ENCODE results near the gene KCNMA1. TPM values are rescaled to one million over a fixed set of nuclear protein-coding genes. Genes with fewer than 3 reads are reported as not detected.

Gene KCNMA1
- total RNA-seq, 3 donors from 2014 or later = 13.6 to 37.8 (median 15.1) TPM

DNA sequence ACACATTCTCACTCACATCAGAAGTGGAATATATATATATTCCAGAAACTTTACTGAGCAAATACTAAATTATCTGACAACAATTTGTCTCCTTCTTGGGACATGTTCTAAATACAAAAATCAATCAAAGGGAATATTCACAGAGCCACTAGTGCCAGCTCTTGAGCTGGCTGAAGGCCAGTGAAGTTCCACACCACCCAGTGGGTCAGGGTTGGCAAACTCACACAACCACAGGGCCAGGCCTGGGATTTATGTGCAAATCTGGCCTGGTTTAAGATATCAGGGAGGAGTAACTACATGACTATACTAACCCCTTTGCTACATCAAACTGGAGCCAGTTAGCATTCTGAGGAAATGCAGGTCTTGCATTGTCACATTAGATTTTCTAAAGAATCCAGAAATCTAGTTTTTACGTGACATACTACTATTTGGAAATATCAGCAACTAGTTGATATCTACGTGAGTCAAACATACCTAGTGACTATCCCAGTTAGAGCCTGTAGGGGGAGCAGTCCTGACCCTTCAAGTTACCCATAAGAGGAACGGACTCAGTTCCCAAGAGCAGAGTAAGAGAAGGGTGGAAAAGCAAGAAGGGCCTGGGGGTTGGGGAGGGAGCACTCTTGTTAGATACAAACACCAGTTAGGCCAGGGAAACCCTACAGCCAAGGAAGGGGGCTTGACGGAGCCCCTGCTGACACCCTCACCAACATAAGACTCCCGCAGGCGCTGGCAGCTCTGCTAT is 600.4 kb downstream of the KCNMA1 start:
- intact Hi-C loops (cut with DNase I; ENCODE audit: low total_unique reads) = no loop called here
- Histone ChIP-seq H3K36me3 (no peaks in the 10 kb centered on the region), H3K4me3 (no peak overlapping the region), H3K27me3 (no peaks in the 10 kb centered on the region), H3K9me3 (no peaks in the 10 kb centered on the region), H3K27ac (no peak overlapping the region), H3K4me1 (no peaks in the 10 kb centered on the region)
- no peak for TF ChIP-seq POLR2A (IDR thresholded peaks at IDR 0.05)
- no peak for TF ChIP-seq POLR2AphosphoS5 (IDR thresholded peaks at IDR 0.05)
- TF ChIP-seq, protein P1, sequence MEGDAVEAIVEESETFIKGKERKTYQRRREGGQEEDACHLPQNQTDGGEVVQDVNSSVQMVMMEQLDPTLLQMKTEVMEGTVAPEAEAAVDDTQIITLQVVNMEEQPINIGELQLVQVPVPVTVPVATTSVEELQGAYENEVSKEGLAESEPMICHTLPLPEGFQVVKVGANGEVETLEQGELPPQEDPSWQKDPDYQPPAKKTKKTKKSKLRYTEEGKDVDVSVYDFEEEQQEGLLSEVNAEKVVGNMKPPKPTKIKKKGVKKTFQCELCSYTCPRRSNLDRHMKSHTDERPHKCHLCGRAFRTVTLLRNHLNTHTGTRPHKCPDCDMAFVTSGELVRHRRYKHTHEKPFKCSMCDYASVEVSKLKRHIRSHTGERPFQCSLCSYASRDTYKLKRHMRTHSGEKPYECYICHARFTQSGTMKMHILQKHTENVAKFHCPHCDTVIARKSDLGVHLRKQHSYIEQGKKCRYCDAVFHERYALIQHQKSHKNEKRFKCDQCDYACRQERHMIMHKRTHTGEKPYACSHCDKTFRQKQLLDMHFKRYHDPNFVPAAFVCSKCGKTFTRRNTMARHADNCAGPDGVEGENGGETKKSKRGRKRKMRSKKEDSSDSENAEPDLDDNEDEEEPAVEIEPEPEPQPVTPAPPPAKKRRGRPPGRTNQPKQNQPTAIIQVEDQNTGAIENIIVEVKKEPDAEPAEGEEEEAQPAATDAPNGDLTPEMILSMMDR (IDR thresholded peaks at IDR 0.05) = no peak
- no peak for DNase-seq (ENCODE audit: low spot score in 2 of 2)

DNA sequence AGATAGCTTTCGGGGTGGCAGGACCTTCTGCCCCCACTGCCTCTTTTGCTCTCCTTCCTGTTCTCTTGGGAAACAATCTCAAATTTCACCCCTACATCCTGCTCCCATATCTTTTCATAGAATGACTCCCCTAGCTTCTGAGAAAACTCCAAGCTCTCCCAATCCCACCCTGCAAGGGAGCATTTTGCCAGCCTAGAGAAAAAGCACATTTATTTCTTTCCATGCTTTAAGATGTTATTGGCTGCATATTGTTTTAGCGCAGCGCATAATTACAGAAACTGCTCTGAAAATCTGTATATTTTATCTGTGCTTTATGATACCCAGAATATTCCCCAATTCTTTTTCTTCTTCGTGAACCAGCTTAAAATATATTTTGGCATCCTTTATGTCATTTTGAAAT is 601.3 kb downstream of the KCNMA1 start:
- H3K4me3 ChIP-seq = no peak overlapping the region
- TF ChIP-seq, protein P1 (IDR thresholded peaks at IDR 0.05) = no peak
- TF ChIP-seq POLR2A (IDR thresholded peaks at IDR 0.05) = no peak
- TF ChIP-seq POLR2AphosphoS5 (IDR thresholded peaks at IDR 0.05) = no peak
- no peaks in the 10 kb centered on the region for H3K9me3 ChIP-seq
- H3K36me3 ChIP-seq = no peaks in the 10 kb centered on the region
- intact Hi-C loops (cut with DNase I; ENCODE audit: low total_unique reads) = no loop called here
- DNase-seq (ENCODE audit: low spot score in 2 of 2) = no peak
- no peak overlapping the region for H3K27ac ChIP-seq
- H3K27me3 ChIP-seq = no peaks in the 10 kb centered on the region
- H3K4me1 ChIP-seq = no peaks in the 10 kb centered on the region

DNA sequence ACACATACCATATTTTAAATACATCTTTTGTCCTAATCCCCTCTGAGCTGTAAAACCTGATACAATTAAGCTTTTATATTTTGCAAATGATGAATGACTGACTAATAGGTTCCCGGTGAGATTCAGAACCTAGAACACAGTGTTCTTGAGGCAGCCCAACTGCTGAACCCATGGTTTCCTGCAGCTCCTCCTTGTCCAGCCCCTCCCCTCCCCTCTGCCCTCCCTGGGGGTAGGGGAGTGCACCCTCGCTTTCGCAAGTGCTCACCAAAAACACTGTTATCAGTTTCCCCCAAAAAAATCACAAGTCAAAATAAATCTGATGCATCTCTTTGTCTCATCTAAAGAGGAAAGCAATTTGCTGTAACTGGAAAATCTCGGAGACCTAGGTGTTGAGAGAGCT is 602.8 kb downstream of the KCNMA1 start:
- intact Hi-C loops (cut with DNase I; ENCODE audit: low total_unique reads) = no loop called here
- Histone ChIP-seq H3K27ac (no peak overlapping the region), H3K36me3 (no peaks in the 10 kb centered on the region), H3K9me3 (no peaks in the 10 kb centered on the region), H3K4me3 (no peak overlapping the region), H3K27me3 (no peaks in the 10 kb centered on the region), H3K4me1 (no peaks in the 10 kb centered on the region)
- no peak for DNase-seq (ENCODE audit: low spot score in 2 of 2)
- TF ChIP-seq POLR2A (IDR thresholded peaks at IDR 0.05) = no peak
- TF ChIP-seq POLR2AphosphoS5 (IDR thresholded peaks at IDR 0.05) = no peak
- TF ChIP-seq, protein P1 (IDR thresholded peaks at IDR 0.05) = no peak

DNA sequence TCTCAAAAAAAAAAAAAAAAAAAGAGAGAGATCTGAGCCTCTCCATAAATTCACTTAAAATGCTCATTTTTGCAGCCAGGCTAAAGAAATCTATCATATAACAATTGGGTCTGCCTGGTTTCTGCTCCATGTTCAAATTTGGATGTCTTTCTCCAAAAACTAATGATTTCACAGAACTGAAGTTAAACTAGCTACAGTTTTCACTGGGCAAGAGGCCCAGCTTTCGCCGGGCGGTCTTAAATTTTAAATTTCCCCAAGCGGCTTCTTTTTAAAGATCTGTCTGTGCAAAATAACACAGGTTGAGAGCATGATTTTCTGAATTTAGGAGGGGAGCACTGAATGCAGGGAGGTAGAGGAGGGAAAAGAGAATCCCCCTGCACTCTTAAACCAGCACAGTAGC is 603.4 kb downstream of the KCNMA1 start:
- Histone ChIP-seq H3K4me3 (no peak overlapping the region), H3K27me3 (no peaks in the 10 kb centered on the region), H3K4me1 (no peaks in the 10 kb centered on the region), H3K27ac (no peak overlapping the region), H3K9me3 (no peaks in the 10 kb centered on the region), H3K36me3 (no peaks in the 10 kb centered on the region)
- DNase-seq (ENCODE audit: low spot score in 2 of 2) = no peak
- TF ChIP-seq POLR2AphosphoS5 (IDR thresholded peaks at IDR 0.05) (no peak), POLR2A (IDR thresholded peaks at IDR 0.05) (no peak)
- TF ChIP-seq, protein P1 (IDR thresholded peaks at IDR 0.05) = no peak
- intact Hi-C loops (cut with DNase I; ENCODE audit: low total_unique reads) = no loop called here

DNA sequence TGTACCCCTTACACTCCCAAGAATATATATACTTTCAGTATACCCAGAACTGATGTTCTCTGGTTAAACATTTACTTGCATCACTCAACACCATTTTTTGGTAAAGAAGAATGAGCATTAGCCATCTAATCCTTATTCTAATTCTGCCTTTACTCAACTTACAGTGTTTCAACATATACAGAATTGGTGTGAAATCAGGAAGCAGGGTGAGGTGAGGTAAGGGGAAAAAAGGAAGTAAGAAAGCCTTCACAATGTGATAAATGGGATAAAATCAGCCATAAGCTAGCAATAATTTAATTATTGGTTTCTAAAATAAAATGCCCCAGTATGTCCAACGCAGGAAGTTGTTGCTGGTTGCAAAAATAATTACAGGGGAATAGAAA is 605.4 kb downstream of the KCNMA1 start:
- no peaks in the 10 kb centered on the region for H3K4me1 ChIP-seq
- no peak for DNase-seq (ENCODE audit: low spot score in 2 of 2)
- H3K4me3 ChIP-seq = no peak overlapping the region
- TF ChIP-seq, protein P1 (IDR thresholded peaks at IDR 0.05) = no peak
- TF ChIP-seq POLR2AphosphoS5 (IDR thresholded peaks at IDR 0.05) = no peak
- no peak for TF ChIP-seq POLR2A (IDR thresholded peaks at IDR 0.05)
- no peaks in the 10 kb centered on the region for H3K27me3 ChIP-seq
- H3K27ac ChIP-seq = no peak overlapping the region
- H3K36me3 ChIP-seq = no peaks in the 10 kb centered on the region
- H3K9me3 ChIP-seq = no peaks in the 10 kb centered on the region
- intact Hi-C loops (cut with DNase I; ENCODE audit: low total_unique reads) = no loop called here
